HG02852 (cell line): ENCODE results near the gene CD72.

Source experiments
- ATAC-seq: cut with Tn5 transposase; IDR thresholded peaks from one replicate; pipeline ENCODE4 v1.9.1; 2021; ENCODE audit warnings: mild to moderate bottlenecking, moderate library complexity; ENCODE audit not compliant: unreplicated experiment

The CD72 gene

GRCh38 chr9:35618325-35618727 is at the start of gene CD72:
TSS of gene CD72 (minus strand) at chr9:35618413. CDS start at chr9:35618303, 110 bp downstream.
- no peak for ATAC-seq

- ATAC-seq = no peak
Measured at GRCh38 chr9:35667939-35668338, 49.7 kb upstream of the CD72 start.

- ATAC-seq = no peak
Measured at GRCh38 chr9:35666549-35666948, 48.3 kb upstream of the CD72 start.

GRCh38 chr9:35666045-35666444 is 47.8 kb upstream of the CD72 start:
- ATAC-seq = no peak

GRCh38 chr9:35665471-35665818 is 47.2 kb upstream of the CD72 start:
- no peak for ATAC-seq

GRCh38 chr9:35664531-35665470 is 46.6 kb upstream of the CD72 start, which contains the start of gene ARHGEF39:
TSS of gene ARHGEF39 (minus strand) at chr9:35665195. CDS start at chr9:35665169, 26 bp downstream.
- ATAC-seq = peak; percentile 81

GRCh38 chr9:35662437-35662836 is 44.2 kb upstream of the CD72 start:
- no peak for ATAC-seq

GRCh38 chr9:35661756-35662350 is 43.6 kb upstream of the CD72 start:
- no peak for ATAC-seq

GRCh38 chr9:35660966-35661415 is 42.8 kb upstream of the CD72 start:
- no peak for ATAC-seq

GRCh38 chr9:35659340-35659739 is 41.1 kb upstream of the CD72 start:
- no peak for ATAC-seq

- ATAC-seq = peak; percentile 4
Measured at GRCh38 chr9:35658968-35659220, 40.7 kb upstream of the CD72 start.

- ATAC-seq = peak; percentile 67
Measured at GRCh38 chr9:35658137-35658967, 40.1 kb upstream of the CD72 start, which contains the start of gene CCDC107. TSS of gene CCDC107 (plus strand) at chr9:35658292. CDS start at chr9:35658380, 88 bp downstream.

- ATAC-seq = peak; percentile 84
Measured at GRCh38 chr9:35657546-35658136, 39.4 kb upstream of the CD72 start, which contains the start of gene RMRP. TSS of gene RMRP (minus strand) at chr9:35658019.

GRCh38 chr9:35656831-35657545 is 38.8 kb upstream of the CD72 start:
- no peak for ATAC-seq

GRCh38 chr9:35656348-35656747 is 38.1 kb upstream of the CD72 start:
- no peak for ATAC-seq

- ATAC-seq = no peak
Measured at GRCh38 chr9:35653611-35654010, 35.4 kb upstream of the CD72 start.

GRCh38 chr9:35652829-35653209 is 34.6 kb upstream of the CD72 start:
- no peak for ATAC-seq

GRCh38 chr9:35651956-35652828 is 34.0 kb upstream of the CD72 start:
- no peak for ATAC-seq
